Uterus (tissue), 2 donors: ENCODE data around the gene VAV3.

ENCODE experiments used
- CTCF ChIP-seq, 4 experiments: fragments of 200-600 bp in 2 of 4; fragments of 450-650 bp in 2 of 4; sonication (generic) in 2 of 4; IDR thresholded peaks; one replicate each; pipeline ENCODE4 v1.5.1; 2016 to 2019; ENCODE audit warnings: antibody characterized with exemption in 4 of 4, mild to moderate bottlenecking in 2 of 4, moderate library complexity in 1 of 4
- POLR2A ChIP-seq, 2 donors: fragments of 450-650 bp; IDR thresholded peaks; one replicate each; pipeline ENCODE4 v1.6.1; 2016; ENCODE audit warnings: antibody characterized with exemption in 2 of 2, mild to moderate bottlenecking in 1 of 2, moderate library complexity in 1 of 2

DNA sequence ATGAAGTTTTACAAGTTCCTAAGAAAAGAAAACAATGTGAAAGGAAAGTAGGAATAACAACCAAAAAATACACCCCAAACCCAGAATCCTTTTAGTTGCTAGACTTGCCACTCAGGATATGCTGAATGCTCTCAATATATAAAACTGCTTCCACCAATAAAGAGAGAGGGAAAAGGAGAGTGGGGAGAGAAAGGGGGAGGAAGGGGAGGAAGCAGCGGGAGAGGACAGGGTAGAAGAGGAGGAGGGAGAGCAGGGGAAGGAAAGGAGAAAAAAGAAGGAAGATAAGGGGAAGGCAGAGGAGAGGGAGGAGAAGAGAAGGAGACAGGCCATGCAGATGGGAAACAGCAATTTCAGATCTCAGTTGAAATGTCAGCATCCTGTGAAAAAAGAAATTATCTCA, 198.4 kb downstream of the VAV3 start:
- TF ChIP-seq CTCF (IDR thresholded peaks at IDR 0.05) (no peak), POLR2A (IDR thresholded peaks at IDR 0.05) (no peak)
